Stimulated activated memory B cell treated with anti-CD40 and anti-IgM and Interleukin-4, amounts not matched to agents 10 μg/mL and 1 μg/mL and 100 μg/mL, for 72 hours (primary cell): ENCODE data around the gene RAPGEF1.
A peak's percentile ranks its signal among the peaks of the same experiment; 100 is the strongest.

Experiments used
- ATAC-seq: fragments of 150-1000 bp; cut with Tn5 transposase; 2 replicates; pipeline ENCODE4 v1.10.0; 2021
- H3K27ac Mint-ChIP-seq: one replicate; pipeline ENCODE4 v1.8.0; 2022; ENCODE audit warnings: mild to moderate bottlenecking, mixed read lengths
- H3K27me3 Mint-ChIP-seq: one replicate; pipeline ENCODE4 v1.8.0; 2022; ENCODE audit warnings: mixed read lengths
- H3K36me3 Mint-ChIP-seq: one replicate; pipeline ENCODE4 v1.8.0; 2022; ENCODE audit warnings: mixed read lengths
- H3K4me1 Mint-ChIP-seq: one replicate; pipeline ENCODE4 v1.8.0; 2022; ENCODE audit warnings: mixed read lengths
- H3K4me3 Mint-ChIP-seq: one replicate; pipeline ENCODE4 v1.8.0; 2022; ENCODE audit warnings: mild to moderate bottlenecking, moderate library complexity, mixed read lengths
- H3K9me3 Mint-ChIP-seq: one replicate; pipeline ENCODE4 v1.8.0; 2022; ENCODE audit warnings: mixed read lengths

Gene RAPGEF1

GRCh38 chr9:131608493-131609037 lies 131.3 kb downstream of the RAPGEF1 start:
- no peaks in the 10 kb centered on the region for H3K9me3 Mint-ChIP-seq
- ATAC-seq = no peak
- peak overlapping the region; percentile 3 for H3K4me3 Mint-ChIP-seq
- peaks cover 41% of the 10 kb centered on the region for H3K4me1 Mint-ChIP-seq
- H3K27me3 Mint-ChIP-seq = no peaks in the 10 kb centered on the region
- peaks cover 88% of the 10 kb centered on the region for H3K36me3 Mint-ChIP-seq
- H3K27ac Mint-ChIP-seq = peak overlapping the region; percentile 69

- no peaks in the 10 kb centered on the region for H3K9me3 Mint-ChIP-seq
- ATAC-seq = no peak
- H3K4me3 Mint-ChIP-seq = no peak overlapping the region
- peaks cover 88% of the 10 kb centered on the region for H3K36me3 Mint-ChIP-seq
- H3K27me3 Mint-ChIP-seq = no peaks in the 10 kb centered on the region
- H3K4me1 Mint-ChIP-seq = peaks cover 41% of the 10 kb centered on the region
- peak overlapping the region; percentile 69 for H3K27ac Mint-ChIP-seq
These were observed 132.3 kb downstream of the RAPGEF1 start for GRCh38 chr9:131607591-131607990.

GRCh38 chr9:131606896-131607567 lies 132.8 kb downstream of the RAPGEF1 start:
- no peaks in the 10 kb centered on the region for H3K27me3 Mint-ChIP-seq
- no peaks in the 10 kb centered on the region for H3K9me3 Mint-ChIP-seq
- no peak for ATAC-seq
- peak overlapping the region; percentile 69 for H3K27ac Mint-ChIP-seq
- H3K36me3 Mint-ChIP-seq = peaks cover 88% of the 10 kb centered on the region
- peaks cover 45% of the 10 kb centered on the region for H3K4me1 Mint-ChIP-seq
- no peak overlapping the region for H3K4me3 Mint-ChIP-seq

GRCh38 chr9:131605770-131606590 lies 133.9 kb downstream of the RAPGEF1 start:
- ATAC-seq = no peak
- Mint-ChIP-seq H3K9me3 (no peaks in the 10 kb centered on the region), H3K27me3 (no peaks in the 10 kb centered on the region), H3K4me3 (no peak overlapping the region), H3K27ac (peak overlapping the region; percentile 69), H3K4me1 (peaks cover 50% of the 10 kb centered on the region), H3K36me3 (peaks cover 91% of the 10 kb centered on the region)

GRCh38 chr9:131603711-131604439 lies 136.0 kb downstream of the RAPGEF1 start:
- Mint-ChIP-seq H3K4me3 (no peak overlapping the region), H3K27ac (peak overlapping the region; percentile 50), H3K36me3 (peaks cover 90% of the 10 kb centered on the region), H3K27me3 (no peaks in the 10 kb centered on the region), H3K4me1 (peaks cover 50% of the 10 kb centered on the region), H3K9me3 (no peaks in the 10 kb centered on the region)
- no peak for ATAC-seq

- Mint-ChIP-seq H3K4me1 (peaks cover 44% of the 10 kb centered on the region), H3K27ac (peak overlapping the region; percentile 50), H3K4me3 (no peak overlapping the region), H3K36me3 (peaks cover 87% of the 10 kb centered on the region), H3K27me3 (no peaks in the 10 kb centered on the region), H3K9me3 (no peaks in the 10 kb centered on the region)
- no peak for ATAC-seq
These were observed 136.7 kb downstream of the RAPGEF1 start for GRCh38 chr9:131603199-131603598.

- ATAC-seq = no peak
- H3K27me3 Mint-ChIP-seq = no peaks in the 10 kb centered on the region
- peaks cover 82% of the 10 kb centered on the region for H3K36me3 Mint-ChIP-seq
- H3K9me3 Mint-ChIP-seq = no peaks in the 10 kb centered on the region
- no peak overlapping the region for H3K4me3 Mint-ChIP-seq
- no peak overlapping the region for H3K27ac Mint-ChIP-seq
- H3K4me1 Mint-ChIP-seq = peaks cover 33% of the 10 kb centered on the region
These were observed 138.1 kb downstream of the RAPGEF1 start for GRCh38 chr9:131601683-131602181.

- Mint-ChIP-seq H3K36me3 (peaks cover 78% of the 10 kb centered on the region), H3K4me1 (peaks cover 21% of the 10 kb centered on the region), H3K9me3 (no peaks in the 10 kb centered on the region), H3K27me3 (no peaks in the 10 kb centered on the region), H3K4me3 (no peak overlapping the region), H3K27ac (no peak overlapping the region)
- ATAC-seq = no peak
These were observed 141.8 kb downstream of the RAPGEF1 start for GRCh38 chr9:131598121-131598520.

- Mint-ChIP-seq H3K4me1 (peaks cover 13% of the 10 kb centered on the region), H3K27ac (peak overlapping the region; percentile 59), H3K9me3 (no peaks in the 10 kb centered on the region), H3K27me3 (no peaks in the 10 kb centered on the region), H3K36me3 (peaks cover 70% of the 10 kb centered on the region), H3K4me3 (no peak overlapping the region)
- no peak for ATAC-seq
These were observed 142.6 kb downstream of the RAPGEF1 start for GRCh38 chr9:131597246-131597645.

- peaks cover 69% of the 10 kb centered on the region for H3K36me3 Mint-ChIP-seq
These were observed 143.5 kb downstream of the RAPGEF1 start for GRCh38 chr9:131596430-131596743.

GRCh38 chr9:131595696-131596429 lies 144.0 kb downstream of the RAPGEF1 start:
- Mint-ChIP-seq H3K36me3 (peaks cover 70% of the 10 kb centered on the region), H3K27me3 (no peaks in the 10 kb centered on the region), H3K9me3 (no peaks in the 10 kb centered on the region), H3K4me3 (no peak overlapping the region), H3K4me1 (peaks cover 15% of the 10 kb centered on the region), H3K27ac (peak overlapping the region; percentile 64)
- ATAC-seq = no peak

More at GRCh38 chr9:131596430-131596743, 143.5 kb downstream of the RAPGEF1 start:
- no peak for ATAC-seq
- H3K27me3 Mint-ChIP-seq = no peaks in the 10 kb centered on the region
- H3K4me3 Mint-ChIP-seq = no peak overlapping the region
- peaks cover 13% of the 10 kb centered on the region for H3K4me1 Mint-ChIP-seq
- peak overlapping the region; percentile 64 for H3K27ac Mint-ChIP-seq
- no peaks in the 10 kb centered on the region for H3K9me3 Mint-ChIP-seq

- Mint-ChIP-seq H3K27me3 (no peaks in the 10 kb centered on the region), H3K36me3 (peaks cover 71% of the 10 kb centered on the region), H3K4me3 (no peak overlapping the region), H3K9me3 (no peaks in the 10 kb centered on the region), H3K4me1 (peaks cover 20% of the 10 kb centered on the region), H3K27ac (peak overlapping the region; percentile 64)
- no peak for ATAC-seq
These were observed 144.8 kb downstream of the RAPGEF1 start for GRCh38 chr9:131594906-131595665.

- Mint-ChIP-seq H3K27ac (peak overlapping the region; percentile 64), H3K36me3 (peaks cover 69% of the 10 kb centered on the region), H3K4me3 (no peak overlapping the region), H3K4me1 (peaks cover 20% of the 10 kb centered on the region), H3K9me3 (no peaks in the 10 kb centered on the region), H3K27me3 (no peaks in the 10 kb centered on the region)
- ATAC-seq = no peak
These were observed 145.8 kb downstream of the RAPGEF1 start for GRCh38 chr9:131593936-131594665.
